Thyroid gland (tissue), 4 donors: ENCODE measurements around the gene OR14J1. TPM values are rescaled to one million over a fixed set of nuclear protein-coding genes. Genes with fewer than 3 reads are reported as not detected.

Experiments
- total RNA-seq, 4 donors: library from RNA; depleted of rRNA; stranded (reverse); fragments of >200 nt; gene quantifications; one replicate each; pipeline ENCODE4 v1.2.3, GENCODE V29; 2016

Gene OR14J1
- total RNA-seq, 4 donors from 2014 or later = not detected

Other genes starting within 250 kb of the OR14J1 start
- gene OR2B3, start 214.4 kb upstream of the OR14J1 start, total RNA-seq = not detected
- gene OR2J1, start 202.2 kb upstream of the OR14J1 start, total RNA-seq = not detected
- not detected for gene OR2J3, start 193.6 kb upstream of the OR14J1 start, total RNA-seq
- under 1 TPM in 1 of 4 donors, not detected in 3; 0.44 TPM for gene OR2J2, start 130.8 kb upstream of the OR14J1 start, total RNA-seq
- gene OR5V1, start 67.2 kb downstream of the OR14J1 start, total RNA-seq = not detected
- gene OR12D3, start 73.6 kb downstream of the OR14J1 start, total RNA-seq = not detected
- not detected for gene OR12D2, start 93.9 kb downstream of the OR14J1 start, total RNA-seq
- not detected for gene OR12D1, start 113.2 kb downstream of the OR14J1 start, total RNA-seq
- gene OR10C1, start 137.6 kb downstream of the OR14J1 start, total RNA-seq = not detected
- gene OR11A1, start 155.4 kb downstream of the OR14J1 start, total RNA-seq = not detected
- gene OR2H1, start 155.5 kb downstream of the OR14J1 start, total RNA-seq = not detected
- gene MAS1L, start 186.3 kb downstream of the OR14J1 start, total RNA-seq = not detected